Testis (tissue), 2 donors: Measurements from ENCODE around the gene IL1RAPL1.

ENCODE experiments used
- CTCF ChIP-seq, 3 experiments: fragments of 450-650 bp in 2 of 3; fragments of 200-600 bp in 1 of 3; sonication (generic) in 1 of 3; IDR thresholded peaks; one replicate each; pipeline ENCODE4 v1.5.1; 2016 to 2019; ENCODE audit warnings: antibody characterized with exemption in 3 of 3, mild to moderate bottlenecking in 2 of 3, moderate library complexity in 1 of 3
- POLR2A ChIP-seq: fragments of 450-650 bp; IDR thresholded peaks from one replicate; pipeline ENCODE4 v1.6.1; 2017; ENCODE audit warnings: antibody characterized with exemption, mild to moderate bottlenecking, moderate library complexity

- TF ChIP-seq CTCF (IDR thresholded peaks at IDR 0.05) (no peak), POLR2A (no peak)
Observed at GRCh38 chrX:29187264-29187663, 600.0 kb downstream of the IL1RAPL1 start.
